IPS-20b (cell line): ENCODE results near the gene DSCAML1.

Experiments used
- H3K27ac ChIP-seq: one replicate; pipeline ENCODE4 v1.5.1; 2013; ENCODE audit warnings: low read length
- H3K27me3 ChIP-seq: 2 replicates; pipeline ENCODE4 v1.6.1; 2013; ENCODE audit warnings: mild to moderate bottlenecking, low read length, inconsistent platforms; ENCODE audit not compliant: insufficient read depth
- H3K36me3 ChIP-seq: 2 replicates; pipeline ENCODE4 v1.6.1; 2013; ENCODE audit warnings: low read depth, mild to moderate bottlenecking, inconsistent platforms, low read length, moderate library complexity; ENCODE audit not compliant: insufficient read depth
- H3K4me1 ChIP-seq: 2 replicates; pipeline ENCODE4 v1.6.1; 2013; ENCODE audit warnings: mild to moderate bottlenecking, control low read depth, inconsistent platforms, low read length, moderate library complexity; ENCODE audit not compliant: insufficient read depth
- H3K4me3 ChIP-seq: 2 replicates; pipeline ENCODE4 v1.5.1; 2013; ENCODE audit warnings: mild to moderate bottlenecking, low read length, inconsistent platforms
- H3K9ac ChIP-seq: 2 replicates; pipeline ENCODE4 v1.6.1; 2013; ENCODE audit warnings: low read depth, mild to moderate bottlenecking, inconsistent platforms, low read length, moderate library complexity
- H3K9me3 ChIP-seq: 2 replicates; pipeline ENCODE4 v1.6.1; 2013; ENCODE audit warnings: mild to moderate bottlenecking, low read depth, low read length, inconsistent platforms; ENCODE audit not compliant: insufficient read depth

Gene DSCAML1

GRCh38 chr11:117573326-117573725 is 223.7 kb downstream of the DSCAML1 start:
- Histone ChIP-seq H3K27me3 (peaks cover 5% of the 10 kb centered on the region; the same call in 1 of the 2 replicates), H3K9me3 (no peaks in the 10 kb centered on the region), H3K36me3 (no peaks in the 10 kb centered on the region), H3K9ac (no peak overlapping the region), H3K4me3 (no peak overlapping the region), H3K27ac (no peak overlapping the region), H3K4me1 (no peaks in the 10 kb centered on the region)

- Histone ChIP-seq H3K27me3 (peaks cover 5% of the 10 kb centered on the region; the same call in 1 of the 2 replicates), H3K27ac (no peak overlapping the region), H3K9ac (no peak overlapping the region), H3K4me1 (no peaks in the 10 kb centered on the region), H3K9me3 (no peaks in the 10 kb centered on the region), H3K36me3 (no peaks in the 10 kb centered on the region), H3K4me3 (no peak overlapping the region)
These were observed 224.3 kb downstream of the DSCAML1 start for GRCh38 chr11:117572671-117573070.

GRCh38 chr11:117572129-117572528 is 224.9 kb downstream of the DSCAML1 start:
- Histone ChIP-seq H3K4me3 (no peak overlapping the region), H3K27ac (no peak overlapping the region), H3K9me3 (no peaks in the 10 kb centered on the region), H3K36me3 (no peaks in the 10 kb centered on the region), H3K9ac (no peak overlapping the region), H3K27me3 (peaks cover 5% of the 10 kb centered on the region; the same call in 1 of the 2 replicates), H3K4me1 (no peaks in the 10 kb centered on the region)

- H3K9ac ChIP-seq = no peak overlapping the region
- H3K27ac ChIP-seq = no peak overlapping the region
- H3K4me3 ChIP-seq = no peak overlapping the region
- peaks cover 5% of the 10 kb centered on the region; the same call in 1 of the 2 replicates for H3K27me3 ChIP-seq
- H3K36me3 ChIP-seq = no peaks in the 10 kb centered on the region
- peaks cover 3% of the 10 kb centered on the region; the same call in 1 of the 2 replicates for H3K4me1 ChIP-seq
- no peaks in the 10 kb centered on the region for H3K9me3 ChIP-seq
These were observed 226.3 kb downstream of the DSCAML1 start for GRCh38 chr11:117570701-117571100.

GRCh38 chr11:117569911-117570310 is 227.1 kb downstream of the DSCAML1 start:
- no peak overlapping the region for H3K9ac ChIP-seq
- no peaks in the 10 kb centered on the region for H3K36me3 ChIP-seq
- H3K27me3 ChIP-seq = peaks cover 5% of the 10 kb centered on the region; the same call in 1 of the 2 replicates
- H3K9me3 ChIP-seq = no peaks in the 10 kb centered on the region
- H3K4me1 ChIP-seq = peaks cover 3% of the 10 kb centered on the region; the same call in 1 of the 2 replicates
- H3K27ac ChIP-seq = no peak overlapping the region
- H3K4me3 ChIP-seq = no peak overlapping the region

- H3K9ac ChIP-seq = no peak overlapping the region
- H3K4me1 ChIP-seq = peaks cover 3% of the 10 kb centered on the region; the same call in 1 of the 2 replicates
- no peaks in the 10 kb centered on the region; the same call in 1 of the 2 replicates for H3K27me3 ChIP-seq
- H3K27ac ChIP-seq = no peak overlapping the region
- H3K9me3 ChIP-seq = no peaks in the 10 kb centered on the region
- no peaks in the 10 kb centered on the region for H3K36me3 ChIP-seq
- no peak overlapping the region for H3K4me3 ChIP-seq
These were observed 231.3 kb downstream of the DSCAML1 start for GRCh38 chr11:117565709-117566108.

- Histone ChIP-seq H3K27me3 (no peaks in the 10 kb centered on the region; the same call in 1 of the 2 replicates), H3K4me3 (no peak overlapping the region), H3K4me1 (peaks cover 5% of the 10 kb centered on the region; the same call in 1 of the 2 replicates), H3K27ac (no peak overlapping the region), H3K36me3 (no peaks in the 10 kb centered on the region), H3K9me3 (no peaks in the 10 kb centered on the region), H3K9ac (no peak overlapping the region)
These were observed 232.7 kb downstream of the DSCAML1 start for GRCh38 chr11:117564321-117564720.

GRCh38 chr11:117563556-117563955 is 233.5 kb downstream of the DSCAML1 start:
- Histone ChIP-seq H3K4me1 (peaks cover 8% of the 10 kb centered on the region), H3K9me3 (no peaks in the 10 kb centered on the region), H3K27ac (no peak overlapping the region), H3K27me3 (no peaks in the 10 kb centered on the region; the same call in 1 of the 2 replicates), H3K4me3 (no peak overlapping the region), H3K36me3 (no peaks in the 10 kb centered on the region), H3K9ac (no peak overlapping the region)

GRCh38 chr11:117562136-117562535 is 234.9 kb downstream of the DSCAML1 start:
- Histone ChIP-seq H3K36me3 (no peaks in the 10 kb centered on the region), H3K27me3 (no peaks in the 10 kb centered on the region; the same call in 1 of the 2 replicates), H3K9me3 (no peaks in the 10 kb centered on the region), H3K9ac (no peak overlapping the region), H3K4me3 (no peak overlapping the region), H3K27ac (no peak overlapping the region), H3K4me1 (peaks cover 8% of the 10 kb centered on the region)

- H3K27ac ChIP-seq = no peak overlapping the region
- H3K9me3 ChIP-seq = no peaks in the 10 kb centered on the region
- no peak overlapping the region for H3K4me3 ChIP-seq
- H3K27me3 ChIP-seq = no peaks in the 10 kb centered on the region; the same call in 1 of the 2 replicates
- H3K4me1 ChIP-seq = peaks cover 8% of the 10 kb centered on the region
- H3K9ac ChIP-seq = no peak overlapping the region
- H3K36me3 ChIP-seq = no peaks in the 10 kb centered on the region
These were observed 236.1 kb downstream of the DSCAML1 start for GRCh38 chr11:117560780-117561530.

- H3K36me3 ChIP-seq = no peaks in the 10 kb centered on the region
- H3K4me1 ChIP-seq = peaks cover 5% of the 10 kb centered on the region
- H3K27ac ChIP-seq = no peak overlapping the region
- no peak overlapping the region for H3K9ac ChIP-seq
- no peaks in the 10 kb centered on the region for H3K9me3 ChIP-seq
- H3K27me3 ChIP-seq = peaks cover 3% of the 10 kb centered on the region; the same call in 1 of the 2 replicates
- H3K4me3 ChIP-seq = no peak overlapping the region
These were observed 237.3 kb downstream of the DSCAML1 start for GRCh38 chr11:117559698-117560097.

GRCh38 chr11:117557361-117557760 is 239.7 kb downstream of the DSCAML1 start:
- Histone ChIP-seq H3K27me3 (peaks cover 4% of the 10 kb centered on the region; the same call in 1 of the 2 replicates), H3K9ac (no peak overlapping the region), H3K36me3 (no peaks in the 10 kb centered on the region), H3K9me3 (no peaks in the 10 kb centered on the region), H3K4me1 (peaks cover 5% of the 10 kb centered on the region), H3K4me3 (no peak overlapping the region), H3K27ac (no peak overlapping the region)
